ENCODE measurements around the gene NLGN4X.

Gene NLGN4X

DNA sequence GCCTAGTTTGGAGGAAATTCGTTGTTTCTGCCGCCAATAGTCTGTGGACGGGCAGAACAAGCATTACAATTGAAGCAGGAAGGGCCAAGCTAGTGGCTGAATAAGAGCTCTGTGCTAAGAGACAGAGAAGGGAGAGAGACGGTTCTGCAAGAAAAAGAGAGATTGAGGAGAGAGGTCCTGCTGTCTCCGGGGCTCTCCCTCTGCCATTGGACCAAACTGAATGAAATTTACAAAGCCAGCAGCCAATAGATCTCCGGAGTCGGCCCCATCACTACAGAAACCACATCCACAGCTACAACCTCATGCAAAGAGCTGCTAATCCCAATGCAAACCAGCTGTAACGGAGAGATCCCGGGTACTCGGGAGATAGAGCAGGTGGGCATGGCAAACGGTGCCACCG, at the start of gene NLGN4X:
Gene NLGN4X (minus strand): TSS at position 148 of the 400 bp plus-strand sequence. CDS start 77,401 bp downstream, outside the sequence.
- TF ChIP-seq GATA3 (IDR thresholded peaks at IDR 0.05; ENCODE audit: low read depth, low read length) (no peak), GATA2 (IDR thresholded peaks at IDR 0.05; ENCODE audit: low read depth, low read length) (no peak)

DNA sequence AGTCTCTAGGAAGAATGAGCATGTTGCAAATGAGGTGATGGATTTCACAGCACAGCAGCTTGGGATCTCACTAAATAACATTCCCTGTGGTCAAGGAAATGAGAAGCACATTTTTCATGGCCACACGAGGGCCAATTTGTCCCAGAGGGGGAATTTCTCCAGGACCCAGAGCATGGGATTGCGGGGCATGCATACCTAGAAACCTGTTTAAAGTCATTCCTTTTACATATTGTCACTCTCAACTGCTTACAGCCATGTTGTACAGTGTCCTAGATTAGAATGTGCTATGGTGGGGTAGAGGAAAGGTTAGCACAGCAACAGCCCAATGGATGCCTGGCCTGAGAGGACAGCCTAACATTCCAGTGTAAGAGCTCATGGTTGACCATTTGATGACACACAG, 37.4 kb upstream of the NLGN4X start:
- no peak for TF ChIP-seq GATA3 (IDR thresholded peaks at IDR 0.05; ENCODE audit: low read depth, low read length)
- TF ChIP-seq GATA2 (IDR thresholded peaks at IDR 0.05; ENCODE audit: low read depth, low read length) = no peak

DNA sequence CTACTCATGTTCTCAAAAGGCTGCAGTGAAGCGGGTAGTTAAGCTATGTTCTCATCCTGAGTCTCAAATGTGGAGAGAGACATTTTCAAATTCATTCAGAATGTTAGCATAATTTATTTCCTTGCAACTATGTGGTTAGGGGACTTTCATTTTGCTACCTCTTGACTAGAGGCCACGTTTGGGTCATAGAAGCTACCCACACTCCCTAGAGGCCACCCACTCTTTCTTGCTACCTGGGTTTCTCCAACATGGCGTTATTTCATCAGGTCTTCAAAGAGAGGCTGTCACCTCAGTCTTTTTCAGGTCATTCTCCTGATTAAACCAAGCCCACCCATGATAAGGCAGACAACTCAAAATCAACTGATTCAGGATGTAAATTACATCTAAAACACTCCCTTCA, 34.3 kb upstream of the NLGN4X start:
- TF ChIP-seq GATA3 (IDR thresholded peaks at IDR 0.05; ENCODE audit: low read depth, low read length) (no peak), GATA2 (IDR thresholded peaks at IDR 0.05; ENCODE audit: low read depth, low read length) (no peak)

DNA sequence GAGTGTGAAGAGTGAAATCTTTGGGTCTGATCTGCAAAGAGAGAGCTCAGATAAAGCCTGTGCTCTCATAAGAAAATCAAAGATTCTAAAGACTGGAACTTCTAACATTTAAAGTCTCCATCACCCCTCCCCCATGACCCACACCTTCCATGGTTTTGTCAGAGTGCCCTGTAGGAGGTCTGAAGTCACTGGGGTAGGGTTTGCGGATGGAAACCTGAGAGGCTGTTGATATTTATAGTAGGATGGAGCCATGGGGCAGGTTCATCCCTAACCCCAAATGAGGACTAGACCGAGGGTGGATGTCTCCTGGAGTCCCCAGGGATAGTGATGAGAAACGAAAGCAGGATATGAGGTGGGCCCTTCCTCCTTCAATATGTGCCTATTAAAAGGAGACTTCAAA, 28.4 kb upstream of the NLGN4X start:
- no peak for TF ChIP-seq GATA3 (IDR thresholded peaks at IDR 0.05; ENCODE audit: low read depth, low read length)
- no peak for TF ChIP-seq GATA2 (IDR thresholded peaks at IDR 0.05; ENCODE audit: low read depth, low read length)

DNA sequence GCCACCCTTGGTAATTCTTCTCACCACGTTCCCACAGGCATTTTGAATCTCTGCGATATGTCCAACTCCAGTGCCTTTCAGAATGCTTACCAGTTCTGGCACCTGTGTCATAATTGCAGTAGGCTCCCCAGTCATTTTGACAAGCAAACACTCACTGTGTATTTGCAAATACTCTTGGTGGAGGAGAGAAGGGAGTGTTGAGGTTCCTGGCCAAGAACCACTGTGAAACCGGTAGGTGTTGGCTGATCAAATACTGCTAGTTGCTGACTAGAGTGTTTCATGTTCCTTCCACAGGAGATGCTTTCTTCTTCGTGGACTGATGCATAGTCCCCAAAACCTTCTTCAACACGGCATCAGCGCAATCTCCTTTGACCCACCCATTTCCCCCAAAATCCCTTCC, 16.0 kb upstream of the NLGN4X start:
- TF ChIP-seq GATA2 (IDR thresholded peaks at IDR 0.05; ENCODE audit: low read depth, low read length) (no peak), GATA3 (IDR thresholded peaks at IDR 0.05; ENCODE audit: low read depth, low read length) (no peak)

DNA sequence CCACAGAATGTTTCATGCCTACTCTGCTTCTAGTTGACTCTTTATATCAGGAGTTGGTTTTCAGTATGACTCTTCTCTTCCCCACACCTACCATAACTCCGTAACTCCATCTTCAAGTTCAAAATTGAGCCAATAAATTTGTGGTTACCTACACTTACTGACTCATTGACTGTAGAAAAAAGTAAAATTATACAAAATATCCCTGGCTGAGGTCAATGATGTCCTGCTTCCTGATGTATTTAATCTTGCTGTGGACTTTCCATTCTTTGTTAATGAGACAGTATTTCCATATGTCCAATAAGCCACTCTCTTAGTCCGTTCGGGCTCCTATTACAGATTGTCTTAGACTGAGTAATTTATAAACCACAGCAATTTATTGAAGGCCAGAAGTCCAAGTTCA, 9.9 kb upstream of the NLGN4X start:
- TF ChIP-seq GATA3 (IDR thresholded peaks at IDR 0.05; ENCODE audit: low read depth, low read length) (no peak), GATA2 (IDR thresholded peaks at IDR 0.05; ENCODE audit: low read depth, low read length) (no peak)

DNA sequence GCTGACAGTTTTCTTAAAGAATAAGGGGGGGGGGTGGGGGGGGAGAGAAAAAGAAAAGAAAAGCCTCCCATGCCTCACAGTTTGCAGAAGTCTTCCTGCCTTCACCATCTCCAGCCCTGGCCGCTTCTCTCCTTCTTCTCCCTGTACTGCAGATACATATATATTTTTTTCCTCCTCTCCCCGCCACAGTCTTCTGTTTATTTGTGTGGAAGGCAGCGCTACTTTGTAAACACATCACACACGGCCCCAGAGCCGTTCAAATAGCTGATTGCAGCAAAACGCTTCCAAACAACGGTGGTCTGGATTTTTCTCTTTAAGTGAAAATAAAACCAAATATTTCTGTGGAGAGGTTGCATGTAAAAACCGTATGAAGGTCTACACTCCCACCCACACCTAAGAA, 732 bp downstream of the NLGN4X start:
- TF ChIP-seq GATA2 (IDR thresholded peaks at IDR 0.05; ENCODE audit: low read depth, low read length) = no peak
- TF ChIP-seq GATA3 (IDR thresholded peaks at IDR 0.05; ENCODE audit: low read depth, low read length) = no peak

DNA sequence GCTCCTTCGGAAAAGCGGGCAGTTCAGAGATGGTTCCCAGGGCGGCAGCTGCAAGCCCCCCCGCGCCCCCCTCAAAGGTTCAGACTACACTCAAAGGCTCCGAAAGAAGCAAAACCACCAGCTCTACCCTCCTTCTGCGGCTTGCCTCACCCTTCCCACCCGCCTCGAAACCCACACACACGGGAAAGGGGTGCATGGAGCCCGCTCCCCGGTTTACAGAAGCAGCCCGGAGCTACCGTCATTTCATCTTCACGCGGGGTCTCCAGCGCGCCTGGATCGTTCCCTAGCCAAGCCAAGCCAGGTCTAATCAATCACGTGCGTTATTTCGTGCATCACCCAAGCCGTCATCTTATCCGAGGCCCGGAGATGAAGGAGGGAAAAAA, 1.2 kb downstream of the NLGN4X start:
- TF ChIP-seq GATA3 (IDR thresholded peaks at IDR 0.05; ENCODE audit: low read depth, low read length) (no peak), GATA2 (IDR thresholded peaks at IDR 0.05; ENCODE audit: low read depth, low read length) (no peak)

DNA sequence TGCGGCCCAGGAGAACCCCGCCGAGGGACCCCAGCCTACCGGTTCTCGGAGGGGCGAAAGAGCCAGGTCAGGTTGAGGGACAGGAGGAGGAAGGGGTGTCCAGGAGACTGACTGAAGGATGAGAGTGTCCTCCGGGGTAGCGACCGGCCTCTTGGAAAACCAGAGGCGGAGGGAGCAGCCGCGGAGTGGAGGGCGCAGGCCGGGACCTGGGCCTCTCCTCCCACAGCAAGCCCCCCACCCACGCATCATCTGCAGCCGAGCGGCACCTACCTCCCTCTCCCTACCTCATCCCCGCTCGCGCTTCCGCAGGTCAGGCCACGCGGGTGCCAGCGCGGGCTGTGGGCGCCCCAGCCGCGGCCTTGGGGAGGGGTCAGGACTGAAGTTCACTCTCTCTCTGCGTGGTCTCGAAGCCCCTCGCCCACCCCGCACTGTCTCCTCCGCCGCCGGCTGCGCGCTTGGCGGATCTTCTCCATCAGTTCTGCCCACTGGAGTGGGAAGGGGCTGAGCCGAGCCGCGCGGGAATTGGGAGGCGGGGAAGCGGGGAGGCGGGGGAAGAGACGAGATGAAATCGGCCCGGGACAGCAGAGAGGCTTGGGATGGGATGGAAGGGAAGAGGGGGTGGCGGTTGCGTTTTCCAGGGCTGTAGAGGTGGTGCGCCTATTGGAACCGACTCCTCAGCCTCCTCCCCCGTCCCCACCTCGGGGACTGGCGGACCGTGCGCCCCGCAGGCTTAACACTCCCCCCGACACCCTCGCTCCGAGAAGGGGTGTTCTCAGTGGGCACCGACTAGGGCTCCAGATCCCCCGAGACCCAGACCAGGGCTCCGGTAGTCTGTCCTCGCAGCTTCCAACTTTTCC, 1.8 kb downstream of the NLGN4X start:
- TF ChIP-seq GATA2 (IDR thresholded peaks at IDR 0.05; ENCODE audit: low read depth, low read length) = no peak
- TF ChIP-seq GATA3 (IDR thresholded peaks at IDR 0.05; ENCODE audit: low read depth, low read length) = no peak

DNA sequence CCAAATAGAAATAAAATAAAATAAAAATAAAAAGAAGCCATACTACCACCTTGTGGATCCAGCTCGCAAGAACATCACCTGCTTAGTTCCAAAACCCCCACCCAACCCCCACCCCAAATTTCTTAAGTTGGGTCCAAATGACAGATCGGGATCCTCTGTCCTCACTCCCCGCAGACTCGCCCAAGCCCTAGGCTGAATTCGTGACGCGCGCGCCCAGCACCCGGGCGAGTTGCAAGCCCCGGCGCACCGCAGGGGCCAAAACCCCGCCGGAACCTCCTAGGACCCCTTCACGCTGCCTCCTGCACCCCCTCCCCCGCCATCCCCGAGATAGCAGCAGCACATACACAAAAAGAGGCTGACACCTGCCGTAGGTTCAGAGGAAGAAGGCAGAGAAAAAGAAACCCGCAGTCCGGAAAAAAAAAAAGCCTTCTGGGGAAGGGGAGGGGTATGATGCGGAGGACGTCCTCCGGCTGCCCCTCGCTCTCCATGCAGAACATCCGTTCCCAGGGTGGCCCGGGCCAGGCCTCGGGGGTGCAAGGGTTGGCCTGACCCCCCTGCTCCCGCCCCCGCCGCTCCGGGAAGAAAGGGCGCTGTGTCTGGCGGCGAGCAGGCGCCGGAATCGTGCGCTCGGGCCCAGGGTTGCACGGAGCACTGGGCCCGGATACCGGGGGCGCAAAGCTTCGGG, 2.6 kb downstream of the NLGN4X start:
- TF ChIP-seq GATA2 (IDR thresholded peaks at IDR 0.05; ENCODE audit: low read depth, low read length) (no peak), GATA3 (IDR thresholded peaks at IDR 0.05; ENCODE audit: low read depth, low read length) (no peak)

DNA sequence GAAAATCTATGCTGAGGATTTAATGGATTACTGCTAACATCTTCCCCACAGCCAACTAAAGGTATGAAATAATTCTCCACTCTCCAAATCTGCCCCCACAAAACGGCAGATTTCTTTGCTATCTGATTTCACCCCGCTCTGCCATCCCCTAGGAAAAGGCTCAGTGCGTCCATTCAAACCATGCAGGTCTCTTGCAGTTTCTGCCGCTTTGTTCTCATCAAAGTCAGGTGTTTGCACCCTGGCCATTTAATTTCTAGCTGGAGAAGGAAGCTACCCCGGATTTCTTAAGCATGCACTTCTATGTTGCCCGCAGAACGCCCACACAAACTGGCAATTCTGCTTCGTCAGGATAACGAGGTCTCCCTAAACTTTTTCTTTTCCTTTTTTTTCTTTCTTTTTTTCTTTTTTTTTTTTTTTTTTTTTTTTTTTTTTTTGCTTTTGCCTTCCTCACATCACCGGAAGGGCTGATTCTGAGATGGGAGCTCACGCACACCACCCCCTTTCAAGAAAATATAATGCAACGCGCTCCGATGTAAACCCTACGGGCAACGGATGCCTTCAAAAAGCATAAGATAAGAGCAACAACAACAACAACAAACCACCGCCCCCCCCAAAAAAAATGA, 3.3 kb downstream of the NLGN4X start:
- TF ChIP-seq GATA3 (IDR thresholded peaks at IDR 0.05; ENCODE audit: low read depth, low read length) (no peak), GATA2 (IDR thresholded peaks at IDR 0.05; ENCODE audit: low read depth, low read length) (no peak)

DNA sequence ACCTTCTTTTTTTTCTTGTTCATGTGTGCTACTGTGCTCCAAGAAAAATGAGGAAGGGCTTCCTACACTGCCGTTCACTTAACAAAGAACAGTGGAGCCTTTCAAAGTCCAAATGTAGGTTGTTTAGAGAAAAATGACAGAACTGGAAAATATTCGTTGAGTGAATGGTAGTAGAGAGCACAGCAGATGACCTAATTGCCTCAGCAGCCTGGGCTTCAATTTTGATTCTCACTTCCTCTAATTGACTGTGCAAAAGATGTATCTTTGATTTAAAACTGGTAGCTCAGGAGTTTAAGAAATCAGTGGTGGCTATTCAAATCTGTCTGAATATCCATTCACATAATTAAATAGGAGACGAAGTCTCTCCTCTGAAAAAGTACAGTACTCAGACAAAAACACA, 5.2 kb downstream of the NLGN4X start:
- TF ChIP-seq GATA3 (IDR thresholded peaks at IDR 0.05; ENCODE audit: low read depth, low read length) = no peak
- no peak for TF ChIP-seq GATA2 (IDR thresholded peaks at IDR 0.05; ENCODE audit: low read depth, low read length)

DNA sequence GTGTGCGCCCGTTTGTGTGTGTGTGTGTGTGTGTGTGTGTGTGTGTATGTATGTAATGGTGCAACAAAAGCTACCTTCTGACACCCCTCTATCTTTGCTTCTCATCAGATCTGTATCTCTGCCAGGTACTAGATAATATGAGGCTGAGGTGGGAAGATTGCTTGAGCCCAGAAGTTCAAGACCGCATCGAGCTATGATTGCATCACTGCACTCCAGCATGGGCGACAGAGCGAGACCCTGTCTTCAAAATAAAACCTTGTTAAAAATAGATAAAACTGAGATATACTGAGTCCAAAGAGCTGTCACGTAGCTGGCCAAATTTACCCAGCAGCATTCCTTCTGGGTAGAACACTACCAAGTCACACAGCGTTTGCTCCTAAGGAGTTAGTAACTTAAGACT, 18.4 kb downstream of the NLGN4X start:
- TF ChIP-seq GATA3 (IDR thresholded peaks at IDR 0.05; ENCODE audit: low read depth, low read length) (no peak), GATA2 (IDR thresholded peaks at IDR 0.05; ENCODE audit: low read depth, low read length) (no peak)

DNA sequence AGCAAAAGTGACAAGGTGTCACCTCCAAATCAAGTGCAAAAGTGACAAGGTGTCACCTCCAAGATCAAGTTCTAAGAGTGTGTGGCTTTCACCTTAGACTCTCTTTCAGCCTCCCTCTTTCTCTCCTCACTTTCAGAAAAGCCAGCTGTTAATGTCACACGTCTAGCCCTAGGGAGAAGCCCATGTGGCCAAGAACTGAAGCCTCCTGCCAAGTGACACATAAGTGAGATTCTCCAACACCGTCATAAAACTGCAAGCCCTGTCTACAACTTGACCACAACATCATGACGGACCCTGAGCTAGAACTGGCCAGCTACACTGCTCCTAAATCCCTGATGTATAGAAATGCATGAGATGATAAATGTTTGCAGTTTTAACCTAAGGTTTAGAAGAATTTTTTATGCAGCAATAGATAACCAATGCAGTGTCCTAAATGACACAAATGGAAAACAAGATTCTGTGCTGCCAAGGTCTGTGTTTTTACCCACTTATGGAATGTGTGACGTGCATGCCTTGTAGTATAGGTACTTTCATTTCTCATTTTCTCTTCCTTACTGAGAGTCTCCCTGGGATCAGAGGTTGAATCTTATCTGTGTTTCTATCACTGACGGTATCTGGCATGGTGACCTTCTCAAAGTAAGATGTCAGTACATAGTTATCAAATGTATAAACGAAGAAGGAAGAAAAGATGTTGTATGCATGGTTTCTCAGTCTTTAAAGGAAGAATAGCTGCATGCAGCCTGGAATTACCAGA, 25.0 kb downstream of the NLGN4X start:
- TF ChIP-seq GATA3 (IDR thresholded peaks at IDR 0.05; ENCODE audit: low read depth, low read length) = no peak
- no peak for TF ChIP-seq GATA2 (IDR thresholded peaks at IDR 0.05; ENCODE audit: low read depth, low read length)

All from SH-SY5Y (cell line).